ENCODE measurements around the gene PGAM2. TPM values are rescaled to one million over a fixed set of nuclear protein-coding genes. Genes with fewer than 3 reads are reported as not detected.

PGAM2 gene
- total and polyA plus RNA-seq, 8 donors: 0.92 to 5.8 (median 3.7) TPM; not detected in 4

GRCh38 chr7:44050121-44050914, 15.0 kb downstream of the PGAM2 start:
- peaks cover 28 to 52% (median 47%) of the 10 kb centered on the region in 4 donors for H3K4me1 ChIP-seq
- no peak overlapping the region for H3K4me3 ChIP-seq
- H3K9me3 ChIP-seq: no peaks in the 10 kb centered on the region
- WGBS, 5 donors: 90 to 94% (median 91%) methylated on average over 13 to 14 of the region's 14 CpGs
- peaks cover 34 to 69% (median 67%) of the 10 kb centered on the region in 4 donors for H3K36me3 ChIP-seq
- DNase-seq: no peak
- peak overlapping the region in 2 of 5 donors; percentile 37 to 45 for H3K27ac ChIP-seq
- TF ChIP-seq POLR2A (IDR thresholded peaks at IDR 0.05) (no peak), EP300 (IDR thresholded peaks at IDR 0.05) (no peak), CTCF (IDR thresholded peaks at IDR 0.05) (no peak), POLR2AphosphoS5 (IDR thresholded peaks at IDR 0.05) (no peak)
- intact Hi-C loops (cut with DNase I; ENCODE audit: low total_unique reads): no loop called here
- H3K27me3 ChIP-seq: no peaks in the 10 kb centered on the region

- no peaks in the 10 kb centered on the region for H3K9me3 ChIP-seq
- no peak for DNase-seq
- peaks cover 38 to 64% (median 59%) of the 10 kb centered on the region in 4 donors for H3K4me1 ChIP-seq
- WGBS, 5 donors: 93 to 97% (median 95%) methylated on average over 7 of the region's 7 CpGs
- peak overlapping the region in 1 of 5 donors; percentile 37 for H3K27ac ChIP-seq
- no peak overlapping the region for H3K4me3 ChIP-seq
- intact Hi-C loops (cut with DNase I; ENCODE audit: low total_unique reads): no loop called here
- TF ChIP-seq EP300 (IDR thresholded peaks at IDR 0.05) (no peak), POLR2AphosphoS5 (IDR thresholded peaks at IDR 0.05) (no peak), CTCF (IDR thresholded peaks at IDR 0.05) (no peak), POLR2A (IDR thresholded peaks at IDR 0.05) (no peak)
- H3K27me3 ChIP-seq: no peaks in the 10 kb centered on the region
- peaks cover 32 to 47% (median 46%) of the 10 kb centered on the region in 4 donors for H3K36me3 ChIP-seq
Measured at GRCh38 chr7:44048031-44048795, 17.2 kb downstream of the PGAM2 start.

GRCh38 chr7:44046321-44047061, 18.9 kb downstream of the PGAM2 start:
- Histone ChIP-seq H3K4me3 (peak overlapping the region in 1 of 4 donors; percentile 68), H3K27ac (peak overlapping the region in 3 of 5 donors; percentile 57 to 97 (median 89)), H3K36me3 (peaks cover 19 to 30% (median 28%) of the 10 kb centered on the region in 4 donors), H3K27me3 (no peaks in the 10 kb centered on the region), H3K9me3 (no peaks in the 10 kb centered on the region), H3K4me1 (peaks cover 38 to 64% (median 59%) of the 10 kb centered on the region in 4 donors)
- DNase-seq: peak in 1 of 2 donors; percentile 57
- intact Hi-C loops (cut with DNase I; ENCODE audit: low total_unique reads): no loop called here
- TF ChIP-seq CTCF (IDR thresholded peaks at IDR 0.05): no peak
- peak in 1 of 3 donors; percentile 9 for TF ChIP-seq POLR2AphosphoS5 (IDR thresholded peaks at IDR 0.05)
- no peak for TF ChIP-seq POLR2A (IDR thresholded peaks at IDR 0.05)
- TF ChIP-seq EP300 (IDR thresholded peaks at IDR 0.05): no peak
- WGBS, 5 donors: 68 to 78% (median 73%) methylated on average over 8 of the region's 8 CpGs
